ENCODE measurements around the gene LEKR1. TPM values are rescaled to one million over a fixed set of nuclear protein-coding genes. Genes with fewer than 3 reads are reported as not detected.

Gene LEKR1
- total and polyA plus RNA-seq, 2 of the 13 experiments (the other 11 are each of a cell fraction or from before 2014, with no cell fraction given) = 0.49 to 1.5 TPM

GRCh38 chr3:157088601-157089454 is 262.7 kb downstream of the LEKR1 start (continued):
- TF ChIP-seq MED1 (CRISPR knock-in tag; IDR thresholded peaks at IDR 0.05) (peak; percentile 68; the same call in 1 of the 2 replicates), ZNF510 (CRISPR knock-in tag; IDR thresholded peaks at IDR 0.05; ENCODE audit: low read depth) (no peak), MZF1 (CRISPR knock-in tag; IDR thresholded peaks at IDR 0.05; ENCODE audit: borderline replicate concordance) (no peak), ZNF629 (CRISPR knock-in tag; conservative IDR thresholded peaks at IDR 0.05) (no peak), ZNF691 (CRISPR knock-in tag; IDR thresholded peaks at IDR 0.05; ENCODE audit: borderline replicate concordance, low read depth) (no peak), GATAD2A (CRISPR knock-in tag; IDR thresholded peaks at IDR 0.05) (no peak; the same call in 1 of the 2 replicates), MTF2 (CRISPR knock-in tag; IDR thresholded peaks at IDR 0.05; ENCODE audit: borderline replicate concordance) (peak; percentile 35; the same call in 1 of the 2 replicates), ZBTB3 (CRISPR knock-in tag; IDR thresholded peaks at IDR 0.05; ENCODE audit: borderline replicate concordance, low read depth) (no peak), ZBTB34 (CRISPR knock-in tag; IDR thresholded peaks at IDR 0.05) (no peak), YY1 (IDR thresholded peaks at IDR 0.05; ENCODE audit: insufficient read depth, insufficient replicate concordance, low read depth, low read length) (peak; percentile 43), ZKSCAN8 (CRISPR knock-in tag; IDR thresholded peaks at IDR 0.05; ENCODE audit: borderline replicate concordance) (peak; percentile 29; the same call in 1 of the 2 replicates), ZBTB26 (CRISPR knock-in tag; IDR thresholded peaks at IDR 0.05; ENCODE audit: borderline replicate concordance) (peak; percentile 69), GFI1 (CRISPR knock-in tag; IDR thresholded peaks at IDR 0.05; ENCODE audit: borderline replicate concordance) (peak; percentile 98), BRCA1 (CRISPR knock-in tag; IDR thresholded peaks at IDR 0.05) (no peak), ZBTB2 (CRISPR knock-in tag; IDR thresholded peaks at IDR 0.05; ENCODE audit: low read depth) (0 out of 2 replicates have a peak, but pooled peaks have one; percentile 47), ZNF101 (CRISPR knock-in tag; IDR thresholded peaks at IDR 0.05; ENCODE audit: borderline replicate concordance, low read depth) (no peak), NKX3-1 (CRISPR knock-in tag; IDR thresholded peaks at IDR 0.05) (no peak; the same call in 1 of the 2 replicates), HNF4A (CRISPR knock-in tag; IDR thresholded peaks at IDR 0.05) (peak; percentile 72), ATF3 (CRISPR knock-in tag; IDR thresholded peaks at IDR 0.05) (peak; percentile 50; the same call in 1 of the 2 replicates), ZNF383 (CRISPR knock-in tag; IDR thresholded peaks at IDR 0.05; ENCODE audit: borderline replicate concordance) (no peak), ZNF205 (CRISPR knock-in tag; IDR thresholded peaks at IDR 0.05) (peak; percentile 34; the same call in 1 of the 2 replicates), ZNF256 (CRISPR knock-in tag; conservative IDR thresholded peaks at IDR 0.05) (no peak; the same call in 1 of the 2 replicates)
- TF ChIP-seq, protein P1, sequence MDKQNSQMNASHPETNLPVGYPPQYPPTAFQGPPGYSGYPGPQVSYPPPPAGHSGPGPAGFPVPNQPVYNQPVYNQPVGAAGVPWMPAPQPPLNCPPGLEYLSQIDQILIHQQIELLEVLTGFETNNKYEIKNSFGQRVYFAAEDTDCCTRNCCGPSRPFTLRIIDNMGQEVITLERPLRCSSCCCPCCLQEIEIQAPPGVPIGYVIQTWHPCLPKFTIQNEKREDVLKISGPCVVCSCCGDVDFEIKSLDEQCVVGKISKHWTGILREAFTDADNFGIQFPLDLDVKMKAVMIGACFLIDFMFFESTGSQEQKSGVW (CRISPR knock-in tag; IDR thresholded peaks at IDR 0.05; ENCODE audit: borderline replicate concordance) = no peak
